CD4-positive, alpha-beta T cell treated with Interleukin-6 for 4 hours (primary cell): Measurements from ENCODE around the gene RAD52.

Experiments
- DNase-seq: peaks from one replicate; pipeline ENCODE4 v3.0.0-alpha.2; 2020; ENCODE audit warnings: mixed read lengths

RAD52 gene

DNA sequence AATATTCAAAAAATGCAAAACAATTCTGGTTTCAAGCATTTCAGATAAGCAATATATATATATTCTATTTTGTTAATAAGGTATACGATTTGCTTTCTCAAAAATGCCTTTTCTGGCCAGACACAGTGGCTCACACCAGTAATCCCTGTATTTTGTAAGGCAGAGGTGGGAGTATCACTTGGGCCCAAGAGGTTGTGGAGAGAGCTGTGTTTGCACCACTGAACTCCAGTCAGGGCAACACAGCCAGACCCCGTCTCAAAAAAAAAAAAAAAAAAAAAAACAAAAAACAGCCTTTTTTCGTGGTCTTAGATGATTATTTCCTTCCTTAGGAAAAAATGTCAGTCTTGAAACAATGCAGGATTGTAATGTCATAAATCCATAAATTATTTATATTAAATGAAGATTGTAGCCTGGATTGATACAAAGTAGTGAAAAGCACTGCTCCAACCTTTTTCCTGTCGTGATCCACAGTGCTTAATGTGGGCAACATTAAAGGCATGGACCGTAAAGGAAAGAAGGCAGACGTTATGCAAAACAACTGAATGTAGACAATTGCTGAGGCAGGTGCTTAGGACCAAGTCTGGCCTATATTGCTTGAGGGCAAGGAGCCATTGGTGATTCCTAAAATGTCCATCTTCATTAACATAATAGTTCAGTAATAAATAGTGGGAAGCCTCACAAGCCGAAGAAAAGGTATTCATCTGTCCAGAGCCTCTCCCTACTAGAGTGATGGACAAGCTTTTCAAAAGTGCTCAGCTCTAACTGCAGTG lies 36.8 kb downstream of the RAD52 start:
- no peak for DNase-seq

DNA sequence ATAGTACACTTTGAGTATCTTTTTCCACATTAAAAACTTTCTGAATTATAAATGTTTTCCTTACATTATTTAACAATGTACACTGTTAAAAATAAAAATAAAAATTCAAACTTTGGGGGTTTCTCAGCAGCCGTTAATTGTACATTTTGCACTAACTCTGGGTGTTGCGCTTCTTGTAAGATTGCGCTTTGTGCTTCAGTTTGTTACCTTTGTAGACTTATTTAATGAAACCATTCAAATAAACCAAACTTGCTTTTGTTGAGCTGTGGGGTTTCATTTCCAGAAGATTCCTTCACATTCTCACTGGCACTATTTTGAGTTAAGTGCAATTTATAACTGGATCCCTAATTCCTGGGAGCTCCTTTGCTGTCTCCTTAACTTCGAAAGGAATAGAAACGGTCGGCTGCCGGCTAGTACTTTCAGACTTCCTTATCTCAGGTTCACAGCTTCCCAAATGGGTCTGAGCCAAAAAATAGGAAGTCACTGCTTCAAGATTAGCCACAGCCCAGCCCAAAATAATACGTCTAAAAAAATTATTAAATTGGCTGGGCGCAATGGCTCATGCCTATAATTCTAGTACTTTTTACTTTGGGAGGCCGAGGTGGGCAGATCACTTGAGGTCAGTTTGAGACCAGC lies 38.2 kb downstream of the RAD52 start:
- DNase-seq, result no peak

DNA sequence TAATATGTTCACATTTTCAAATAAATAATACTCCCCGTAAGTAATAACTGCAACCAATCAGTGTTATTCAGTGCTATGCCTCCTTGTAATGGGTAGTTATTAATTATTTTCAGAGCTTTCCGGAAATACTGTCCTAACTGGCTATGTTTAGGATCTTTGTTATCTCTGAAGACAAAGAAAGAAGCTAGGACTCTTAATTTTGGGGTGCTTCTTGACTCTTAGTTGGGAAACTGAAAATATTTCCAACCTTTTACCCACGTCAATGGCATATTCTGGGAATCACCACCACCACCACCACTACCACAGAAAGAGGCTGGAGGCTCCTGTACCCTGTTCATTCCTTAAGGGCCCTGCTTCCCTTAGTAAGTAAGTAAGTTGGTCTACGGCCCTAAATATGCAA lies 39.1 kb downstream of the RAD52 start:
- no peak for DNase-seq

DNA sequence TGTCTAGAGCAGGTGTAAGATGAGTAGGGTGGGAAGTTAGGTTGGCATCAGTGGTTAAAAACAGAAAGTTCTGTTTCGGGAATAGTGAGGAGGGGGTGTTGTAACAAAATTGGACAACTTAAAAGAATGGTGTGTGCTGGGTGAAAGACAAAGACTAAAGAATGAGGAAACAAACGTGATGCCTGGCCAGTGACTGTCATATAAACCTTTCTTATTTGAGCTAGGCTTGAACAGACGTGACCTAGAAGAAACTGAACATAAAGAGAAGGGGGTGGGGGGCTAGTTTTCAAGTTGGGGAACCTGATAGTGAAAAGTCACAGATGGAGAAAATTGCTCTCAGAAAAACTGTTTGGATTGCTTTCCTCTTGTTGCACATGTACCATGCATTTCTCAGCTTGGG lies 39.6 kb downstream of the RAD52 start:
- DNase-seq, result no peak

DNA sequence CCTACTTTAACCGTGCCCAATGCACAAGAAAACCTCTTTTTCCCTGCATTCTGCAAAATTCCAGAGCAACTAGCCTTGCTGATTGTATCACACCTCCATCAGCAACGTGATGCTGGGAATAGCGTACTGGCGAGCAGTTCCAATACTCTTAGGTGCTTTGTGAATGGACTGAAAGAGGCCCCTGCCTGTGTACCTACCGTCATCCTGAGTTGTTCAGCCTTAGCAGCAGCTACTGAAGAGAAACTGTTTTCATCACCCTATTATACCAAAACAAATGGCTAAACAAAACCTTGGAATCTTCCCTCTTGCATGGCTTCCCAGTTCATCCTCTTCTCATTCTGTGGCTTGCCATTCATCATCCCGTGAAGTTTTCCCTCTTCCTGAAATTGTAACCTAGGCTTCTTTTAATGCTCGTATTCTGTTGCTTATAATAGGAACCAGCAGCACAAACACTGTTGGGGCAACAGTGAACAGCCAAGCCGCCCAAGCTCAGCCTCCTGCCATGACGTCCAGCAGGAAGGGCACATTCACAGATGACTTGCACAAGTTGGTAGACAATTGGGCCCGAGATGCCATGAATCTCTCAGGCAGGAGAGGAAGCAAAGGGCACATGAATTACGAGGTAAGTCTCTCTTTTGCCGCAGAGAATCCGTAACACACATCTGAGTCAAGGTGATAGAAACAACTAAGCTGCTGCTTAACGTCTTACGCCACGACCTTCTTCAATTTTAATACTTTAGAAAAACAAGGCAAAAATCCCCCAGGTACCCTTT lies 41.9 kb downstream of the RAD52 start:
- no peak for DNase-seq

DNA sequence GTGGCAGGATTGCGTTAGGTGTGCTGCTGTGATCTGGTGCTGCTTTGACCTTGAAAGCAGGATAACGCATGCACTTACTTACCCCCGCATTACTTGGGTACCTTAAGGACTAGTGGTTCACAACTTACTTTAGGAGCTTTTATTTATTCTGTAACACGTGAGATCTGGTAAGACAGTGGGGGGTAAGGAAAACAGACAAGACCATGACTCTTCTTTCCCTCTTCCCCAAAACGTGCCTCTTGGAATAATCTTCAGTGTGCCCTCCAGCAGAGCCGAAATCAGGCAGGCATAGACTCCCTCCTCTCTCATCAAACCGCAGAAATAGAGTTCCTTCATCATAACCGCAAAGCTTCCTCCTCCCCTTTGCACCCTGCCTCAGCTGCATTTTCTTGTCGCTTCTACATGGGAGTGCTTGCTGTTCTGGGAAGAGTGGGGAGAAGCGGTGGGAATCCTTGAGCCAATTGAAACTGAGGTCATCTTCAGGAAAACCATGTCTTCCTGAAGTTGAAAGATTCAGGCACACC lies 43.4 kb downstream of the RAD52 start:
- no peak for DNase-seq

DNA sequence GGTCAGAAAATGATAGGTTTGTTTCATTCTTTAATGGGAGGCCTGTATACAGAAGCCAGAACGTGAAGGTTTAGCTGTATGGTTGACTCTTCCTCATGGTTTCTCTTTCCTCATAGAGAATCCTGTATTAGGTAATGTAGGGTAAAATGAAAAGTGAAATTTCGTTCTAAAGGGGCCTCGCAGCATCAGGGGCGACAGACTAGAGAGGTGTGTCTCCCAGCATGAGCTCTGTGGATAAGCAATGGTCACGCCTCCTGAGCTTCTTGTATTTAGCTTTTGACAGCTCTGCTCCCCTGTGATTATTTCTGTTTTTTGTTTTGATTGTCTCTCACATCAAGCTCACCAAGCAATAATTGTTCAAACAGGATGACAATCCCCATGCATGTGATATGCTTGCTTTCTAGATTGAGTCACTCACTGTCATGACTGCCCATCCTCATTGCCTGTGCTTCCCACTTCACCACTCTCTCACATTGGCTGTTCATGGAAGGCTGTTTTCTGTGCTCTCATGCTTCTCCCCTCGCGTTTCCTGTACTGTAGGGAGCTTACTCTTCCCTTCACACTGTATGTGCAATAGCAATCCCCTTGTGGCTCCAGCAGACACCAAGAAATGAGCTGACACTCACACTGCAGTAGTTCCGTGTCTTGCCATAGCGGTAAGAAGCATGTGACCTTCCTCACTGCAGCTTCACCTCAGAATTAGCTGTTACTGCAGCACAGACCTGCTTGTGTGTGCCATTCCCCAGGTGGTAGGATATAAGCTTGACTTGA lies 44.0 kb downstream of the RAD52 start:
- no peak for DNase-seq

DNA sequence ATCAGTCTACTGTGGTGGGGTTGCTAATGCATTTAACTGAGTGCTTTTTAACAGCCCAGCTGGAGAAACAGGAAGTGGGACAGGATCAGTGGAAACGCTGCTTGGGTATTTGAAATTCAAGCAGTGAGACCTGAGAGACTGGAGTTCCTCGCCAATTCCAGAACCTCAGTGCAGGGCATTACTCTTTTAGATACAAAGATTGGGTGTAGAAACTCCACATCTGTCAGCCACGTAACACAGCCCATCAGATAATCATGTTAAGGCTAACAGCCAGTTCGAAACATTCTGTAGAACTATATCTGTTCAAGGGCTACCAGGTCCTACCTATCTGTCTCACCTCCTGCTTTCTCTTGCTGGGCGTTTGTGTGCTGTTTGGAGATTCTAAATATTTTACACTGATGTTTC lies 45.5 kb downstream of the RAD52 start:
- DNase-seq, result no peak

DNA sequence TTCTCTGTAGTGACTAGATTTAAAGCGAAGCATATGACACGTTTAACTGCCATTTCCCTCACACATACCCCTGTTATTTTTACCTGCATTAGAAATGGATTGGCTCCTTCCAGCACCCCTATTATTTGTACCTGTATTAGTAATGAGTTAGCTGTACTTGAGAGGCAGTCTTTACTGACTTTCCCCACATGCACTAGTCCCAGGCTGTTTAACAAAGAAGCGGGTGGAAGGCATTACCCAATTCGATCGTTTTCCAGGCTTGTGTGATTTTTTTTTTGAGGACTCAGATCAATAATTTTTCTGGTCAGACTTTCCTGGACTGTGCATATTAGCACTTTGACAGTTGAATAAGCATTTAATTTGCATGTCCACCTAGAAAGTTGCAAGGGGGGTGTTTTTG lies 46.4 kb downstream of the RAD52 start:
- no peak for DNase-seq

DNA sequence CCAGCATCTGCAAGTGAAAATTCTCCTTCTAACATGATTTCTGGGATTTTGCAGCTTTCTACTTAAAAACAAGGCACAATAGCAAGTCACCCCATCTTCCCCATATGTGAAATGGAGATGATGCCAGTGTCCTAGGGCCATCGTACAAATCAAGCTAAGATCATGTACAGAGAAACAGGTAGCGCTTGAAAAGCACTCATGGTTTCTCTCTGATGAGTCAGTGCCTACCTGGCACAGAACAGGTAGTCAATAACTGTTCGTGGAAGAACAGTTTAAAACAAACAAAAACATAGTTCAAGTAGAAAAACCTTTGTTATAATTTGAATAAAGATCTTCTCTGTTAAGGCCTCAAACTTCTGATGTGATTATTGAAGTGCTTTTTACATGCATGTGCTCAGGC lies 46.9 kb downstream of the RAD52 start:
- DNase-seq, result no peak

DNA sequence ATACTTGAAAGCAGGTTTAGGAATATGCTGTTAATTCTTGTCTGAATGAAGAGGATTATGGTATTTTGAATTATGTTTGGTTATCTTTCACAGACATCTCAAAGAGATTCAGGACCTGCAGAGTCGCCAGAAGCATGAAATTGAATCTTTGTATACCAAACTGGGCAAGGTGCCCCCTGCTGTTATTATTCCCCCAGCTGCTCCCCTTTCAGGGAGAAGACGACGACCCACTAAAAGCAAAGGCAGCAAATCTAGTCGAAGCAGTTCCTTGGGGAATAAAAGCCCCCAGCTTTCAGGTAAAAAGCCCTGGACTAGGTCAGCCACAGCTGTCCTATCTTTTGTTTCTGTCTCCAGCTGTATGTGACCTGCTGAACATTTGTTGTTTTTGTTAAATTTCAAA lies 52.1 kb downstream of the RAD52 start:
- no peak for DNase-seq

DNA sequence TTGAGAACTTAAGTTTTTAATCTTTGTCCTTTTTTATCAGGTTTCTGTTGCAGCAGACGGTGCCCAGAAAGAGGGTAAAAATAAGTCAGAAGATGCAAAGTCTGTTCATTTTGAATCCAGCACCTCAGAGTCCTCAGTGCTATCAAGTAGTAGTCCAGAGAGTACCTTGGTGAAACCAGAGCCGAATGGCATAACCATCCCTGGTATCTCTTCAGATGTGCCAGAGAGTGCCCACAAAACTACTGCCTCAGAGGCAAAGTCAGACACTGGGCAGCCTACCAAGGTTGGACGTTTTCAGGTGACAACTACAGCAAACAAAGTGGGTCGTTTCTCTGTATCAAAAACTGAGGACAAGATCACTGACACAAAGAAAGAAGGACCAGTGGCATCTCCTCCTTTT lies 53.5 kb downstream of the RAD52 start:
- DNase-seq, result no peak

DNA sequence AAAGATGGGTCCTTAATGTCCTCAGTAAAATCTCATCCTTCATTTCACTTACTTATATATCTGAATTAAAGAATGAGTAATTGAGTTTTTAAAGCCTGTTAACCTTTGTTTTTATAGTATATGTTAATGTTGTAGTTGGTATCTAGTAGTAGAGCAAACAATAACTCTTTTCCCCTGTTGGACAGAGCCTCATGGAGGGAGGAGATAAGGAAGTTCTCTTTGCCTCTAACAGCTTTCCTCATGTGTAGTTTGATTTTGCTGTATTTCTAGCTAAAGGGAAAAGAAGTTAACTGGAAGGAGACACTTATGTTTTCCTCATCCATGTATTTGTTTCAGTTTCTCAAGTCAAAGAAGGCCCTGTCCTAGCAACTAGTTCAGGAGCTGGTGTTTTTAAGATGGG lies 55.3 kb downstream of the RAD52 start:
- no peak for DNase-seq

DNA sequence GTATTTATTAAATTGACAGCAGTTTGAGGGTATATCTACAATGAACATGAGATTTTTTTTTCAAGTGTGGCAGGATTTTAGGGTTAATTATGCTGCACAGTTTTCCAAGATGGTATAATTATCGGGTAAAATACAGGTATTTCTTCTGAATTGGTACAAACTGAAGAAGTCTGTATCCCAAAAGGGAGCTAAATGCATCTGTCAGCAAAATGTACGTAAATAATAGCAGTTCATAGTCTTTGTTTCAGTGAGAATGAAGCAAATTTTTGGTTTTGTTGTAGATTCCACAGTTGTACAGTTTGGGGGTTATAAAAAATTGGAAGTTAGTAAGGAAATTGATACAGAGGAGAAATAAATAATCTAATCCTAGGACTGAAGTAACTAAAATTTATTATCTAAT lies 63.3 kb downstream of the RAD52 start:
- DNase-seq, result no peak

DNA sequence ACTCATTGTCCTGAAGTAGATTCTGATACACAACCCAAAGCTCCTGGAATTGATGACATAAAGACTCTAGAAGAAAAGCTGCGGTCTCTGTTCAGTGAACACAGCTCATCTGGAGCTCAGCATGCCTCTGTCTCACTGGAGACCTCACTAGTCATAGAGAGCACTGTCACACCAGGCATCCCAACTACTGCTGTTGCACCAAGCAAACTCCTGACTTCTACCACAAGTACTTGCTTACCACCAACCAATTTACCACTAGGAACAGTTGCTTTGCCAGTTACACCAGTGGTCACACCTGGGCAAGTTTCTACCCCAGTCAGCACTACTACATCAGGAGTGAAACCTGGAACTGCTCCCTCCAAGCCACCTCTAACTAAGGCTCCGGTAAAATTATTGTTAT lies 63.8 kb downstream of the RAD52 start:
- no peak for DNase-seq

DNA sequence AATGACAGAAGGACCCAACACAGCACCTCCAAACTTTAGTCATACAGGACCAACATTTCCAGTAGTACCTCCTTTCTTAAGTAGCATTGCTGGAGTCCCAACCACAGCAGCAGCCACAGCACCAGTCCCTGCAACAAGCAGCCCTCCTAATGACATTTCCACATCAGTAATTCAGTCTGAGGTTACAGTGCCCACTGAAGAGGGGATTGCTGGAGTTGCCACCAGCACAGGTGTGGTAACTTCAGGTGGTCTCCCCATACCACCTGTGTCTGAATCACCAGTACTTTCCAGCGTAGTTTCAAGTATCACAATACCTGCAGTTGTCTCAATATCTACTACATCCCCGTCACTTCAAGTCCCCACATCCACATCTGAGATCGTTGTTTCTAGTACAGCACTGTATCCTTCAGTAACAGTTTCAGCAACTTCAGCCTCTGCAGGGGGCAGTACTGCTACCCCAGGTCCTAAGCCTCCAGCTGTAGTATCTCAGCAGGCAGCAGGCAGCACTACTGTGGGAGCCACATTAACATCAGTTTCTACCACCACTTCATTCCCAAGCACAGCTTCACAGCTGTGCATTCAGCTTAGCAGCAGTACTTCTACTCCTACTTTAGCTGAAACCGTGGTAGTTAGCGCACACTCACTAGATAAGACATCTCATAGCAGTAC lies 64.6 kb downstream of the RAD52 start:
- no peak for DNase-seq

DNA sequence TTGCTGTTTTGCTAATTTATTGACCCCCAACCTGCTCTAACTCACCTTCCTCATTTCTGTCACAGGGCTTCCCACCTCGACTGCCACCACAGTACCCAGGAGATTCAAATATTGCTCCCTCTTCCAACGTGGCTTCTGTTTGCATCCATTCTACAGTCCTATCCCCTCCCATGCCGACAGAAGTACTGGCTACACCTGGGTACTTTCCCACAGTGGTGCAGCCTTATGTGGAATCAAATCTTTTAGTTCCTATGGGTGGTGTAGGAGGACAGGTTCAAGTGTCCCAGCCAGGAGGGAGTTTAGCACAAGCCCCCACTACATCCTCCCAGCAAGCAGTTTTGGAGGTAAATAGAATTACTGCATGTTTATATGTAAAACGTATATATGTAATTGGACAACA lies 68.8 kb downstream of the RAD52 start:
- no peak for DNase-seq

DNA sequence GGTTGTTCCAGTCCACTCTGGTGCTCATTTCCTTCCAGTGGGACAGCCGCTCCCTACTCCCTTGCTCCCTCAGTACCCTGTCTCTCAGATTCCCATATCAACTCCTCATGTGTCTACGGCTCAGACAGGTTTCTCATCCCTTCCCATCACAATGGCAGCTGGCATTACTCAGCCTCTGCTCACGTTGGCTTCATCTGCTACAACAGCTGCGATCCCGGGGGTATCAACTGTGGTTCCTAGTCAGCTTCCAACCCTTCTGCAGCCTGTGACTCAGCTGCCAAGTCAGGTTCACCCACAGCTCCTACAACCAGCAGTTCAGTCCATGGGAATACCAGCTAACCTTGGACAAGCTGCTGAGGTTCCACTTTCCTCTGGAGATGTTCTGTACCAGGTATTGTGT lies 69.9 kb downstream of the RAD52 start:
- DNase-seq, result no peak

DNA sequence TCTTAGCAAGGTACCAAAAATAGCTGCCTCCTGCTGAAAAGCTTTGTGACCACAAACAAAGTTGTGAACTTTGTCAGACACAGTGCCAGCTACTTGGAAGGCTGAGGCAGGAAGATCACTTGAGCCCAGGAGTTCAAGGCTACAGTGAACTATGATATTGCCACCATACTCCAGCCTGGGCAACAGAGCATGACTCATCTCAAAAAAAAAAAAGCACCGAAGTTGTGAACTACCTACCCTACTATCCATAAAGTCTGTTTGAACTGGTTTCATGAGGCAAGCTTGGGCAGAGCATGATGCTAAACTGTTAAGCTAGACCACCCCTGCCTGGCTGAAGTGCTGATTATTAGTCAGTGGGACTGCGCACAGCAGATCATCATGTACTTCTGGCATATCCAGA lies 75.5 kb downstream of the RAD52 start:
- no peak for DNase-seq

DNA sequence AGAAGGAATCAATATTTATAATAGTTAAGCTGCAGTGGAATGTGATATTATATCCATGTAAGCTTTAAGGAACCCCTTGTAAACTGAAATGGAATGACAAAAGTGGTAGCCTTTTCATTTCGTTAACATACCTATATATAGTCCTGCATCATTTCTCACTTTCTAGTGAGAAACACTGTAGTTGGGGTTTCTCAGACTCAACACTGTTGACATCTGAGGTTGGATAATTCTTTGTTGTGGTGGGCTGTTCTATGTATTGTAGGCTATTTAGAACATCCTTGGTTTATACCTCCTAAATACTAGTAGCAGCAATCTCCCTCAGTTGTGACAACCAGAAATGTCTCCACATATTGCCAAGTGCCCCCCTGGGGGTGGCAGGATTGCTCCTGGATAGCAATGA lies 79.1 kb downstream of the RAD52 start:
- no peak for DNase-seq

DNA sequence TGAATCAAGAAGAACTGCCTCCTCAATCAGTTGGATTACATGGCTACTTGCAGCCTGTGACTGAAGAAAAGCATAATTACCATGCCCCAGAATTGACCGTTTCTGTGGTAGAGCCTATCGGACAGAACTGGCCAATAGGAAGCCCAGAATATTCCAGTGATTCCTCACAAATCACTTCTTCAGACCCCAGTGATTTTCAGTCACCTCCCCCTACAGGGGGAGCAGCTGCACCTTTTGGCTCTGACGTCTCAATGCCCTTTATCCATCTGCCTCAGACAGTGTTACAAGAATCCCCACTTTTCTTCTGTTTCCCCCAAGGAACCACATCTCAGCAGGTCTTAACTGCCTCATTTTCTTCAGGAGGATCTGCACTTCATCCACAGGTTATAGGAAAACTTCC lies 80.8 kb downstream of the RAD52 start:
- no peak for DNase-seq

DNA sequence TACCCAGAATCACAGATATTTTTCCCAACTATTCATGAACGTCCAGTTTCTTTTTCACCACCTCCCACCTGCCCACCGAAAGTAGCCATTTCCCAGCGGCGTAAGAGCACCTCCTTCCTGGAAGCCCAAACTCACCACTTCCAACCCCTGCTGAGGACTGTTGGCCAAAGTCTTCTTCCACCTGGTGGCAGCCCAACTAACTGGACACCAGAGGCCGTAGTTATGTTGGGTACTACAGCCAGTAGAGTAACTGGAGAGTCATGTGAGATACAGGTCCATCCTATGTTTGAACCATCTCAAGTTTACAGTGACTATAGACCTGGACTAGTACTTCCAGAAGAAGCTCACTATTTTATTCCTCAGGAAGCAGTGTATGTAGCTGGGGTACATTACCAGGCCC lies 81.6 kb downstream of the RAD52 start:
- no peak for DNase-seq

DNA sequence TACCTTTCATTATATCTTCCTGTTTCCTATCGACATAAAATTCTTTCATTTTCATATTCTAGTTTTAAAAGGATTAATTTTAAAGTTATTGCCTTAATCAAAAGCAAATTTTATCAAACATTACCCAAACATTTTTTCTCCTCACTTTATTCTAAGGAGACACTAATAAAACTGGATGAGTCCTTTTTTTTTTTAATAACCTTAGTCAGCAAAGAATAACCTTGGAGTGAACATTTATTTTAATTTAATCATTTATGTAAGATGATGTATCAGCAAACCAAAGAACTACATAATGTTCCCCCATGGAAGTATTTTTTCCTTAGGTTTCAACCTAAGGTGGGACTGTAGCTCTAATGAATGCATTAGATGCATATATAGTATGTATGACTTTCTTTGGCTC lies 83.9 kb downstream of the RAD52 start:
- DNase-seq, result no peak
